C4-2B (cell line): Measurements from ENCODE around the gene NOX4.
"Not testable (repeated sequence)": the region's sequence is repeated elsewhere in the genome, so short reads cannot be mapped to it uniquely, and the experiment has no call there.

ENCODE experiments used
- H3K27ac ChIP-seq: fragments of 450-650 bp; 2 replicates; pipeline ENCODE4 v1.5.1; 2017
- ZFX ChIP-seq: fragments of 450-650 bp; IDR thresholded peaks from 2 replicates; pipeline ENCODE4 v1.6.1; 2017
- TF ChIP-seq, protein P1 (sequence below): fragments of 450-650 bp; conservative IDR thresholded peaks from 2 replicates; pipeline ENCODE4 v1.5.1; 2017; ENCODE audit warnings: mild to moderate bottlenecking

NOX4 gene

DNA sequence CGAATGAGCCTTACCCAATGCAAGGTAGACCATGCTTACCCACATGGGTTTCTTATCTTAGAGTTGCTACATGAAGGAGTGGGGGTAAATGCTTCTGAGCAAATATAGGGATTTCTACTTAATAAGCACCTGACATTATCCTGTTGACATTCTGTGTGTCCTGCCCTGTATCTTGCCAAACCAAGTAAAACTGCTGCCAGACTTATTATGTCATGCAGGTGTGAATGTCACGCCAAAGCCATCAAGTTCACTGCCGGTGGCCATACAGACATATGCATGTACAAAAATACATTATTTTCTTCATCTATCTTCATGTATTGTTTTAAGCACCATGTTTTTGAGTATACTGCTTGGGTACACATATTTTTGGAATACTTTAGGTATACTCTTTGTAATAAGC lies 70.2 kb downstream of the NOX4 start:
- H3K27ac ChIP-seq: no peak overlapping the region
- no peak for TF ChIP-seq ZFX
- TF ChIP-seq, protein P1, sequence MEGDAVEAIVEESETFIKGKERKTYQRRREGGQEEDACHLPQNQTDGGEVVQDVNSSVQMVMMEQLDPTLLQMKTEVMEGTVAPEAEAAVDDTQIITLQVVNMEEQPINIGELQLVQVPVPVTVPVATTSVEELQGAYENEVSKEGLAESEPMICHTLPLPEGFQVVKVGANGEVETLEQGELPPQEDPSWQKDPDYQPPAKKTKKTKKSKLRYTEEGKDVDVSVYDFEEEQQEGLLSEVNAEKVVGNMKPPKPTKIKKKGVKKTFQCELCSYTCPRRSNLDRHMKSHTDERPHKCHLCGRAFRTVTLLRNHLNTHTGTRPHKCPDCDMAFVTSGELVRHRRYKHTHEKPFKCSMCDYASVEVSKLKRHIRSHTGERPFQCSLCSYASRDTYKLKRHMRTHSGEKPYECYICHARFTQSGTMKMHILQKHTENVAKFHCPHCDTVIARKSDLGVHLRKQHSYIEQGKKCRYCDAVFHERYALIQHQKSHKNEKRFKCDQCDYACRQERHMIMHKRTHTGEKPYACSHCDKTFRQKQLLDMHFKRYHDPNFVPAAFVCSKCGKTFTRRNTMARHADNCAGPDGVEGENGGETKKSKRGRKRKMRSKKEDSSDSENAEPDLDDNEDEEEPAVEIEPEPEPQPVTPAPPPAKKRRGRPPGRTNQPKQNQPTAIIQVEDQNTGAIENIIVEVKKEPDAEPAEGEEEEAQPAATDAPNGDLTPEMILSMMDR: no peak

DNA sequence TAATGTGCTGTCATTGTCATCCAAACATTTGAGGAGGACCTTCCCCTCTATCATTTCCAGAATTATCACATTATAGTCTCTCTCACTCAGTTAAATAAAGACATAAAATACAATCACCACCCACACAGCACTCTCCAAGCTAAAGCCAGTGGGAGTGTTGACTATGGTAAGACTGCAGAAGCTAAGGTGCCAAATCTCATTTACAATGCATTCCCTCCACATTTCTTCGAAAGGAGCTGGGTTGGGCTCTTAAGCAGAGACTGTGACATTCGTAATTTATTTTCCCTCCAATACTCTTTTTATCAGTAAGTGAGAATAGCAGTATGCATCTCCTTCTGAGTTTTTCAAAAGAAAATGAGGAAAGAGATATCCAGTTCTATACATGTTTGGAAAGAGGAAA lies 74.2 kb downstream of the NOX4 start:
- TF ChIP-seq, protein P1: no peak
- no peak for TF ChIP-seq ZFX

DNA sequence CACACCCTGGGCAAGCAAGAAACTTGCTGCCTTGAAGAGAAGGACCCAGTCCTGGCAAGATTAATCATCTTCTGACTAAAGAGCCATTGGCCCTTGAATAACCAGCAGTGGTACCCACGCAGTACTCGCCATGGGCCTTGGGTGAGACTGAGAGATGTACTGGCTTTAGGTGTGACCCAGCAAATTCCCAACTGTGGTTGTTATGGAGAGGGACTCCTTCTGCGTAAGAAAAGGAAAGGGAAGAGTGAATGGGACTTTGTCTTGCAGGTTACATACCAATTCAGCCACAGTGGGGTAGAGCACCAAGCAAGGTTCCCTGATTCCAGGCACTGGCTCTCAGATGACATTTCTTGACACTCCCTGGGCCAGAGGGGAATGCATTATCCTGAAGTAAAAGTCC lies 80.1 kb downstream of the NOX4 start:
- not testable (repeated sequence) for H3K27ac ChIP-seq

More for the DNA sequence above, 74.2 kb downstream of the NOX4 start:
- H3K27ac ChIP-seq: no peak overlapping the region

DNA sequence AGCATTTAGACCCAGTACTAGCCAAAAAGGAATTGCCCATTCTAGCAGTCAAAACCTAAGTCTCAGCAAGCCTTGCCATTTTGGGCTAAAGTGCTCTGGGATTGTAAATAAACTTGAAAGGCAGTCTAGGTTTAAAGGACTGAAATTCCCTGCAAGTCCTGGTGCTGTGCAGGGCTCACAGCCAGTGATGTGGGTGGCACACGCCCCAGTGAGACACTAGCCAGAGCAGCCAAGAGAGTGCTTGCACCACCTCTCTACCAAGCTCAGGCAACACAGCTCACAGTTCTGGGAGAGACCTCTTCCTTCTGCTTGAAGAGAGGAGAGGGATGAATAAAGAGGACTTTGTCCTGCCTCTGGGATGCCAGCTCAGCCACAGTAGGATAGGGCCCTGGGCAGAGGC lies 80.5 kb downstream of the NOX4 start:
- H3K27ac ChIP-seq: not testable (repeated sequence)

DNA sequence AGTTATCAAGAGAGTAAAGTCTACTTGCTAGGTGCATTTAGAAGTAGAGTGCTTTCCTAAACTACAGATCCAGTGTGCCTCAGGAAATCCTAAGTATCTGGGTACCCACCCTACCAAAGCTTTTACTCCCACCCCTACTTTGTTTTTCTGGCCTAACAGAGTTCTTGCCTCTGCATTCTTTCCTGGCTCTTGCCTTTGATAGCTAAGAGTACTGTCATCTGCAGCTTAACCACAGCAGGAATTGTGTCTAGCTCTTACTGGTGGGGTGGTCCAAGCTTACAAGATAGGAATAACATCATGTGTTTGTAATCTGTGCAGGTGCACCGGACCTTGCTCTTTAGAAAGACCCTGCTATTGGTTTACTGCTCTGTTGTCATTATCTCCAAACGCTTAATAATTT lies 82.7 kb downstream of the NOX4 start:
- H3K27ac ChIP-seq: not testable (repeated sequence)

DNA sequence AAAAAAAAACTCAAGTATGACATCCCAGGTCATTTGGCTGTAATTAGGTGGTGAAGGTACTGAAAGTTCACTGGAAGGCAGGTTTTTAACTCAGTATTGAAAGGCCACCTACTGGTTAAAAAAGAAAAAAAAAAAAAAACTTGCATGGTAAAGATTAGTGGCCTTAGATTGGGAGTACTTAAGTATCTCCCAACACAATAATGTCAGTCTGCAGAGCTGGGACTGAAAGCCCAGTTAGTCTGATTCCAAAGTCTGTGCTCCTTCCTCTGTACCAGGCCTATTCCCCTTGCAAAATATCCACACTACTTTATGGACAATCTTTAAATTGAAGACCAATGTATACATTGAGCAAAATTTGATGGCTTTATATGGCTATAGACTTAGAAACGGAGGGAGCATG lies 85.5 kb downstream of the NOX4 start:
- no peak overlapping the region for H3K27ac ChIP-seq
- TF ChIP-seq ZFX: no peak
- TF ChIP-seq, protein P1: peak; percentile 56

DNA sequence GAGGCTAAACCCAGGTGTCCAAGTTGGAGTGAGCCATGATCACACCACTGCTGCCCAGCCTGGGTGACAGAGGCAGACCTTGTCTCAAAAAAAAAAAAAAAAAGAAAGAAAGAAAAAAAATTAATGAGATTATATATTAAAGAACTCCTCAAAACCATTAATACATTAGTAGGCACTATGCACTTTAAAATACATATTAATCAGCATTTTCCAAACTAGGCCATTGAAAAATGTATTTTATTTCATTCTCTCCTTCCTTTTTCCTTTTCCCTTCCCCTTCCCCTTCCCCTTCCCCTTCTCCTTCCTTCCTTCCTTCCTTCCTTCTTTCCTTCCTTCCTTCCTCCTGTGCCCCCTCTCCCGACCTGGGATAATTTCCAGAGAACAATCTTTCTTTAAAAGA lies 99.5 kb downstream of the NOX4 start:
- H3K27ac ChIP-seq: not testable (repeated sequence)

DNA sequence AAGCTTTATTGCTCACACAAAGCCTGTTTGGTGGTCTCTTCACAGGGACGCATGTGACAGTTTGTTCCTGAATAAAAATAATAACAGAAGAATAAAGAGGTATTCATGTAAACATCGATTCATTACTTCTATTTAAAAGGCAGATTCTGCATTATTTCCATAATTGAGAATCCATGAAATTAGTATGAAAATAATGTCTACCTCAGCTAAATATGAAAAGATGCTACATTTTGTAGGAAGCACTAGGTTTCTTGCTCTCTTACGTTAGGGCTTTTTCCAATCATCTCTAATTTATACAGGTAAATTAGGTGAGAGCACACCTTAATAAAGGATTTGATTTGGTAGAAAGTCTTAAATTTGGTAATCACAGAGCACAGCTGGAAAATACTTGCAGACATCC lies 103.7 kb downstream of the NOX4 start:
- H3K27ac ChIP-seq: not testable (repeated sequence)

DNA sequence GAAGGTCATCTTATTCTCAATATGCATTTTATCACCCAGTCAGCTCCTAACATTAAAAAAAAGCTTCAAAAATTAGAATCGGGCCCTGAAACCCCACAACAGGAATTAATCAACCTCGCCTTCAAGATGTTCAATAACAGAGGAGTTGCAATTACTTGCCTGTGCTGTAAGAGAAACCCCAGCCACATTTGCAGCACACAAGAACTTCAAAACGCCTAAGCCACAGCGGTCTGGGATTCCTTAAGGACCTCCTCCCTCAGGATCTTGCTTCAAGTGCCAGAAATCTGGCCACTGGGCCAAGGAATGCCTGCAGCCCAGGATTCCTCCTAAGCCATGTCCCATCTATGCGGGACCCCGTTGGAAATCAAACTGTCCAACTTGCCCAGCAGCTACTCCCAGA lies 108.2 kb downstream of the NOX4 start:
- H3K27ac ChIP-seq: not testable (repeated sequence)

DNA sequence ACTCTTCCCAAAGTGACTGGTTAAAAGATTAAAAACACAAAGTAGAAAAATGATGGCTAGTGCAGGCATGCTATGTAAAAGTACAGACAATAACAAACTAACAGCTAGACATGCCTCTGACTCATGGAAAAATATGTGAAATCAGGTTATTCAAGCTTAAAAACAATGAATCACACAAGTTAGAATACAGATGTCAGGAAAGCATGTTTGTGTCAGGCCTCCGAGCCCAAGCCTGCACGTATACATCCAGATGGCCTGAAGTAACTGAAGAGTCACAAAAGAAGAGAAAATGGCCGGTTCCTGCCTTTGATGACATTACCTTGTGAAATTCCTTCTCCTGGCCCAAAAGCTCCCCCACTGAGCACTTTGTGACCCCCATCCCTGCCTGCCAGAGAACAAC lies 110.1 kb downstream of the NOX4 start:
- H3K27ac ChIP-seq: no peak overlapping the region
- TF ChIP-seq ZFX: no peak
- TF ChIP-seq, protein P1: no peak

DNA sequence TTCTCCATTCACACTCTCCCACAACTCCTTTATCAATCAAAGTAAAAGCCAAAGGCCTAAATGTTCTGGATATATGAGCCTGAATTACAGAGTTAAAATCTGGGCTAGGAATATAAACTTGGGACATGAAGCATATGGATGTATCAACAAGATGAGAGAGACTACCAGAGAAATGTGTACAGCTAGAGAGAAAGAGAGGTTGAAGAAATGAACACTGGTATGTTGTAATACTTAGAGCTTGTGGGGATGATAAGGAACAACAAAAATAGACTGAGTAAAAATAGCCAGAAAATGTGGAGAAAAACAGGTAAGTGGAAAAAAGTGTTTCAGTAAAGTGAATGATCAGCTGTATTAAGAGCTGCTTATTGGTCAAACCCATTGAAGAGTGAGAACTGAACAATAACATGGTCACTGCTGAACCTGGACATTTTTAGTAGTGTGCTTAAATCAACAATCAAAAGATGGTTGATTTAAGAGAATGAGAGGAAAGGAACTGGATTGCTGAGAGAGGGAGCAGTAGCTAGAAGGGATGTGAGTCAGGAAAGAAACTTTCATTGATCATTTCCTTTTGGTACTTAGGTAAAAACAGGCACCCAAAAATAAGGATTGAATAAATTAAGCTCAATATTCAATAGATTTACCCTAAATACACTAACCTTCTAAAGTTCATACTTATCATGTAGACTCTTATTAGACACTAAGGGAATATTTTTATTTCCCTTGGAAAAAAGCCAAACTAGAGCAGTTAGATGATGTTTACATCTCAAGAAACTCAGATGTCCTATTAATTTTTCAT lies 111.0 kb downstream of the NOX4 start:
- H3K27ac ChIP-seq: not testable (repeated sequence)

DNA sequence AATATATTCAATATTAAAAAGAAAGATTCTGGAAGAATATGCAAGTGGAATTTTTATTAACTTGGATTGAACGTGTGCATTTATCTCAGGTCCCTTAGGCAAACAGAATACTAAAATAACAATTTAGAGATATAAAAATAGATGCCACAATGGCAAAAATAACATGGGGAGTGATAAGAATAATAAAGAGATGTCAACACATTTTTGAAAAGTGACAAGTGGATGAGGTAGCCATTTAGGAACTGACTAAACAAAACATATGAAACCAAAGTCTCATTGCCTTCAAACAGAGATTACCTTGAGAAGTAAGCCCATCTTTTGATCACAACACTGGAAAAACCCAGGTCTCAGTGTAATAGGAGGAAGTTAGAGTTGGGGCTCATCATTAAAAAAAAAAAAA lies 112.2 kb downstream of the NOX4 start:
- H3K27ac ChIP-seq: not testable (repeated sequence)

DNA sequence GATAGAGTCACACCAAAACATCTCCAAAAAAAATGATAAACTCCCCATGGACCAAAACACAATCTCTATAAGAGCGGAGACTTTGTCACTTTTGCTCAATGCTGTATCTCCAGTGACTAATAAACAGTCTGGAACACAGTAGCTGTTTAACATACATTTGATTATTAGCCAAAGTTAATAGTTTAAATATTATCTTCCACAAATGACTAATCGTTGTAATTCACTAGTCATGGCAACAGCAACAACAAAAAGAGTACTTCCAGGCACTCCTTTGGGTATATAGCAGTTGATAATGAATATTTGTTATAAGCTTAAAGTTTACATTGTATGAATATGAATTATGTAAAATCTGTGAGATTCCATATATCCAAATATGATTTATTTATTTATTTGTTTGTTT lies 121.8 kb downstream of the NOX4 start:
- H3K27ac ChIP-seq: not testable (repeated sequence)

DNA sequence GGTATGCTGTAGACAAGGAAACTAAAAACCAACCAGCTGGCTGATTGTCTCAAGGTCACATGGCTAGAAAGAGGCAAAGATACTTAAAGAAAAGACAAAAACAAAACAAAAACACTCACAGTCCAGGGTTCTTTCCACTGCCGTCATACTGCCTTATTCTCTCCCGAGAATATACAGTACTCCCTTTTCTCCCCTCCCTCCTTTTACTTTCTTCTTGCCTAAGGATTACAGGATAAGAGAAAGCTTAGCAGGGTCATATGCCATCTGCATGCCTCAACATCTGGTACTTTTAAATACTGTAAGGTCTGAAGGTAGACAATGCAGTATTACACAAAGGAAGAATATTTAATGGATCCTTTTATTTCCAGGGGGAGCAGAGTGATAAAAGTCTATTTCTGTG lies 126.3 kb downstream of the NOX4 start:
- not testable (repeated sequence) for H3K27ac ChIP-seq
